Kidney (tissue), 14 donors: ENCODE data around the gene GPR84. TPM values are rescaled to one million over a fixed set of nuclear protein-coding genes. Genes with fewer than 3 reads are reported as not detected.
A peak's percentile ranks its signal among the peaks of the same experiment; 100 is the strongest.

Experiments
- DNase-seq, 5 donors: peaks; one replicate each; pipeline ENCODE4 v3.0.0-alpha.2; 2013 to 2020
- FAIRE-seq: peaks from 2 replicates; lab custom pipeline; 2012; peaks lifted over from hg19 to GRCh38; lab: Jason Lieb, UNC
- H3K27ac ChIP-seq, 2 donors: one replicate each; pipeline ENCODE4 v1.7.0; 2013; ENCODE audit warnings: low read depth in 2 of 2, low read length in 2 of 2, inconsistent platforms in 1 of 2
- H3K27me3 ChIP-seq: one replicate; pipeline ENCODE4 v1.7.1; 2013; ENCODE audit warnings: low read length, inconsistent platforms; ENCODE audit not compliant: control insufficient read depth, insufficient read depth
- H3K36me3 ChIP-seq, 3 donors: one replicate each; pipeline versions ENCODE4 v1.7.0 to v1.7.1; 2013; ENCODE audit warnings: low read length in 3 of 3, control low read depth in 1 of 3, inconsistent platforms in 1 of 3; ENCODE audit not compliant: insufficient read depth in 3 of 3, control insufficient read depth in 2 of 3
- H3K4me1 ChIP-seq, 3 donors: one replicate each; pipeline versions ENCODE4 v1.7.0 to v1.7.1; 2013; ENCODE audit warnings: low read length in 3 of 3, inconsistent platforms in 1 of 3, low read depth in 1 of 3; ENCODE audit not compliant: control insufficient read depth in 2 of 3, insufficient read depth in 2 of 3
- H3K4me3 ChIP-seq, 3 donors: one replicate each; pipeline versions ENCODE4 v1.7.0 to v1.8.1; 2013; ENCODE audit warnings: low read length in 3 of 3, control low read depth in 1 of 3, inconsistent platforms in 1 of 3
- H3K9ac ChIP-seq, 3 donors: one replicate each; pipeline versions ENCODE4 v1.7.0 to v1.7.1; 2013; ENCODE audit warnings: low read length in 3 of 3, control low read depth in 1 of 3, inconsistent platforms in 1 of 3
- H3K9me3 ChIP-seq, 3 donors: one replicate each; pipeline versions ENCODE4 v1.7.0 to v1.7.1; 2013; ENCODE audit warnings: low read length in 3 of 3, control low read depth in 1 of 3, inconsistent platforms in 1 of 3; ENCODE audit not compliant: control insufficient read depth in 2 of 3, insufficient read depth in 1 of 3
- CTCF ChIP-seq: IDR thresholded peaks from 3 replicates; pipeline ENCODE4 v1.5.1; 2012; ENCODE audit warnings: mild to moderate bottlenecking, moderate library complexity, borderline replicate concordance; ENCODE audit not compliant: insufficient read depth; ENCODE audit errors: extremely low read depth
- intact Hi-C: fragments of 100-400 bp; cut with DNase I; formaldehyde crosslinking; loops from one replicate; pipeline ENCODE4 v1.11.1; 2022
- polyA plus RNA-seq: library from polyadenylated mRNA; stranded (reverse); fragments of 350-450 nt; fragmentation: Illumina TruSeq; extraction: RNeasy Lipid Tissue Mini Kit (QIAGEN cat#74804); gene quantifications from one replicate; pipeline ENCODE4 v1.2.3, GENCODE V29; 2014; ENCODE audit warnings: low read depth, low replicate concordance; ENCODE audit not compliant: insufficient read depth
- total RNA-seq: library from RNA; stranded (reverse); fragmentation: NEBNext Ultra II Directional; extraction: Animal tissue kit (Norgen Biotek cat#: 25700); gene quantifications from one replicate; pipeline ENCODE4 v1.2.1, GENCODE V29; 2021
- donor health status: control.
- donor health status: control.
- donor health status: control.
- donor health status: control.
- donor health status: control.
- donor health status: DM: yes; HTN: yes; CAD: no.
- donor health status: Normal renal cell carcinoma (clear cell type).

Gene GPR84
- total and polyA plus RNA-seq, 2 donors from 2014 or later, result 1.7 TPM; not detected in 1

GRCh38 chr12:54358945-54359761, 5.1 kb downstream of the GPR84 start:
- no peak for TF ChIP-seq CTCF
- Histone ChIP-seq H3K27ac (peak overlapping the region; percentile 77 to 89), H3K4me3 (peak overlapping the region; percentile 74 to 92 (median 83)), H3K36me3 (no peaks in the 10 kb centered on the region), H3K4me1 (peaks cover 2 to 18% (median 9%) of the 10 kb centered on the region in 3 donors), H3K9ac (peak overlapping the region; percentile 64 to 94 (median 72)), H3K9me3 (no peaks in the 10 kb centered on the region), H3K27me3 (no peaks in the 10 kb centered on the region)
- peak; percentile 55 for FAIRE-seq
- intact Hi-C loops, result loop anchor here (10.0 kb wide), 1 partner anchor 64 kb away; no protein-coding TSS in a partner anchor
- peak; percentile 98 to 100 (median 99) for DNase-seq

DNA sequence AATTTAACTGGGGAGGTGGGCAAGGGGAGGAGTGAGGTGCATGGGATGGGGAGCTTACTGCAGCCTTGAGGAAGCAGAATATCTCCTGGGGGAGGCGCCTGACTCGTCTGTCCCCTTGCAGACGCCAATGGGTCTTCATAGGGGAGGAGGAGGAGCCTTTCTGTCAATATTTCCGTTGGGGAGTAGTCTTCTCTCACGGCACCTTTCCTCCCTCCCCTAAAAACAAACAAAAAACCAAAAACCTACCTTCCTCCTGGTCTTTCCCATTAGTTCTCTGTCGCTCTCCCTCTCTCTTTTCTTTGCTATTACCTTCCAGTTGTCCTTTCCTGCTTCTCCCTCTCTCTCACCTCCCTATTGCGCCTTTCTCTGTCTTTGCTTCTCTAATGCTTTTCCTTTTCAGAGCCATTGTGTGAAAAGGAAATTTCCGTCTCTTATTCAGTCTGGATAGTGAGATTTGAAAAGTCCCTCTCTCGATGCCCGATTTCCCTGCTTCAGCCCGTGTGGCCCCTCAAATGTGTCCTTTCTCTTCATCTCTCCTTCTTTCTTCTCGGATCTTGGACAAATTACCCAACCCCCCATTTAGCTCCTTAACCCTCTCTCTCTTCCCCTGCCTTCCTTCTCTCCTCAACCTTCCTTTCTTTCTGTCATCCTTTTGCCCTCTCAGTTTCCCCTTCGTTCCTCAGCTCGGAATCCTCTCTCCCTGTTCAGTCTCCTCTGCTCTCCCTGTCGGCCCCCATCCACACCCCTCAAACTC, 5.9 kb downstream of the GPR84 start:
- TF ChIP-seq CTCF, result no peak
- H3K9ac ChIP-seq, result peak overlapping the region; percentile 64 to 94 (median 72)
- H3K27ac ChIP-seq, result peak overlapping the region; percentile 64 to 89
- FAIRE-seq (no peak), DNase-seq (peak in 4 of 5 donors; percentile 53 to 73 (median 71))
- no peaks in the 10 kb centered on the region for H3K27me3 ChIP-seq
- no peaks in the 10 kb centered on the region for H3K36me3 ChIP-seq
- peaks cover 5 to 23% (median 9%) of the 10 kb centered on the region in 3 donors for H3K4me1 ChIP-seq
- intact Hi-C loops, result loop anchor here (10.0 kb wide), 1 partner anchor 64 kb away; no protein-coding TSS in a partner anchor
- H3K4me3 ChIP-seq, result peak overlapping the region; percentile 71 to 92 (median 83)
- no peaks in the 10 kb centered on the region for H3K9me3 ChIP-seq

GRCh38 chr12:54357506-54358190, 6.6 kb downstream of the GPR84 start:
- Histone ChIP-seq H3K4me3 (no peak overlapping the region), H3K9ac (no peak overlapping the region)
- FAIRE-seq, result no peak

More at GRCh38 chr12:54357506-54358190, 6.6 kb downstream of the GPR84 start:
- intact Hi-C loops, result loop anchor here (10.0 kb wide), 1 partner anchor 63 kb away; no protein-coding TSS in a partner anchor
- H3K27me3 ChIP-seq, result no peaks in the 10 kb centered on the region
- H3K4me1 ChIP-seq, result peaks cover 10 to 28% (median 12%) of the 10 kb centered on the region in 3 donors
- H3K27ac ChIP-seq, result no peak overlapping the region
- H3K9me3 ChIP-seq, result no peaks in the 10 kb centered on the region
- DNase-seq, result peak in 1 of 5 donors; percentile 62
- no peak for TF ChIP-seq CTCF
- H3K36me3 ChIP-seq, result no peaks in the 10 kb centered on the region
